HepG2 (cell line): Measurements from ENCODE around the gene TGM2. TPM values are rescaled to one million over a fixed set of nuclear protein-coding genes. Genes with fewer than 3 reads are reported as not detected.
A peak's percentile ranks its signal among the peaks of the same experiment; 100 is the strongest.

Experiments used
- ADNP ChIP-seq: sonication (generic); formaldehyde crosslinking; IDR thresholded peaks from 2 replicates; pipeline ENCODE4 v1.4.0; 2020; ENCODE audit warnings: missing genetic modification reagents
- CEBPG ChIP-seq: IDR thresholded peaks from 2 replicates; pipeline ENCODE4 v1.6.1; 2016
- CHD2 ChIP-seq: IDR thresholded peaks from 2 replicates; pipeline ENCODE4 v1.6.1; 2011; ENCODE audit warnings: low read depth, low read length, improper control_type of control experiment
- CREB1 ChIP-seq, 2 experiments: fragments of 450-650 bp in 1 of 2; IDR thresholded peaks; 2 replicates each; pipeline ENCODE4 v1.6.1; 2016 to 2017; ENCODE audit warnings: control low read depth in 1 of 2, mild to moderate bottlenecking in 1 of 2, missing compliant biosample characterization in 1 of 2, missing genetic modification characterization in 1 of 2
- KLF6 ChIP-seq: IDR thresholded peaks from 2 replicates; pipeline ENCODE4 v1.8.0; 2016; ENCODE audit warnings: missing biosample characterization, missing genetic modification reagents
- MED13 ChIP-seq: sonication (generic); formaldehyde crosslinking; IDR thresholded peaks from 2 replicates; pipeline ENCODE4 v1.5.0; 2020; ENCODE audit warnings: missing genetic modification reagents
- MTA3 ChIP-seq: sonication (generic); formaldehyde crosslinking; IDR thresholded peaks from 2 replicates; pipeline ENCODE4 v1.4.0; 2020; ENCODE audit warnings: missing genetic modification reagents
- PHF21A ChIP-seq: sonication (generic); formaldehyde crosslinking; IDR thresholded peaks from 2 replicates; pipeline ENCODE4 v1.5.0; 2020; ENCODE audit warnings: mild to moderate bottlenecking, missing genetic modification reagents
- SAFB2 ChIP-seq: sonication (generic); formaldehyde crosslinking; IDR thresholded peaks from 2 replicates; pipeline ENCODE4 v1.5.1; 2020; ENCODE audit warnings: missing genetic modification reagents, low read depth, mild to moderate bottlenecking, borderline replicate concordance
- SALL1 ChIP-seq: sonication (generic); formaldehyde crosslinking; IDR thresholded peaks from 2 replicates; pipeline ENCODE4 v1.8.0; 2022; ENCODE audit warnings: mild to moderate bottlenecking, missing genetic modification reagents
- SRF ChIP-seq: IDR thresholded peaks from 2 replicates; pipeline ENCODE4 v1.6.1; 2011; ENCODE audit warnings: mild to moderate bottlenecking, low read depth, low read length, moderate library complexity
- TBP ChIP-seq: sonication (generic); formaldehyde crosslinking; IDR thresholded peaks from 2 replicates; pipeline ENCODE4 v1.5.0; 2020; ENCODE audit warnings: missing genetic modification reagents
- TBX2 ChIP-seq: sonication (generic); formaldehyde crosslinking; IDR thresholded peaks from 2 replicates; pipeline ENCODE4 v1.5.0; 2020; ENCODE audit warnings: missing genetic modification reagents, mild to moderate bottlenecking, borderline replicate concordance
- TCF7L2 ChIP-seq: IDR thresholded peaks from 2 replicates; pipeline ENCODE4 v1.6.1; 2011; ENCODE audit warnings: mild to moderate bottlenecking, low read depth, low read length, moderate library complexity
- ZBTB38 ChIP-seq: sonication (generic); formaldehyde crosslinking; IDR thresholded peaks from 2 replicates; pipeline ENCODE4 v1.5.1; 2020; ENCODE audit warnings: mild to moderate bottlenecking, missing genetic modification reagents
- ZFX ChIP-seq: sonication (generic); formaldehyde crosslinking; IDR thresholded peaks from 2 replicates; pipeline ENCODE4 v1.4.0; 2020; ENCODE audit warnings: mild to moderate bottlenecking, low read depth, missing genetic modification reagents, moderate library complexity
- ZNF652 ChIP-seq: IDR thresholded peaks from 2 replicates; pipeline ENCODE4 v1.6.1; 2016; ENCODE audit warnings: low read depth, borderline replicate concordance
- ZNF775 ChIP-seq: sonication (generic); formaldehyde crosslinking; IDR thresholded peaks from 2 replicates; pipeline ENCODE4 v1.4.0; 2020; ENCODE audit warnings: missing genetic modification reagents, mild to moderate bottlenecking, moderate library complexity, borderline replicate concordance
- ZNF776 ChIP-seq: sonication (generic); formaldehyde crosslinking; IDR thresholded peaks from 2 replicates; pipeline ENCODE4 v1.4.0; 2020; ENCODE audit warnings: mild to moderate bottlenecking, missing genetic modification reagents
- ZNF788 ChIP-seq: sonication (generic); formaldehyde crosslinking; IDR thresholded peaks from 2 replicates; pipeline ENCODE4 v1.5.0; 2020; ENCODE audit warnings: mild to moderate bottlenecking, missing genetic modification reagents, borderline replicate concordance
- polyA plus RNA-seq, 8 experiments: library from polyadenylated mRNA; depleted of rRNA in 3 of 8; stranded (reverse) in 7 of 8; unstranded in 1 of 8; fragments of >200 nt; fragmentation: Illumina TruSeq in 4 of 8; extraction: Trizol in 4 of 8; gene quantifications; 2 replicates each; pipeline versions ENCODE4 v1.2.1 to v1.2.3, GENCODE V29; 2011 to 2016; ENCODE audit warnings: low read depth in 4 of 8, missing spikeins in 1 of 8, mixed read lengths in 1 of 8; ENCODE audit not compliant: insufficient read depth in 1 of 8
- total RNA-seq, 5 experiments: library from RNA; depleted of rRNA; stranded (reverse); fragments of >200 nt; fragmentation: Illumina TruSeq; extraction: Trizol; gene quantifications; 2 replicates each; pipeline ENCODE4 v1.2.3, GENCODE V29; 2016; ENCODE audit warnings: low read depth in 1 of 5
- TF ChIP-seq, protein P1 (sequence below), 2 experiments: sonication (generic) in 1 of 2; formaldehyde crosslinking in 1 of 2; IDR thresholded peaks; 2 replicates each; pipeline versions ENCODE4 v1.6.1 to v1.9.0; 2014 to 2022; ENCODE audit warnings: antibody characterized with exemption in 1 of 2, borderline replicate concordance in 1 of 2, inconsistent platforms in 1 of 2, low read depth in 1 of 2, missing genetic modification reagents in 1 of 2
- TF ChIP-seq, protein P2 (sequence below): sonication (generic); formaldehyde crosslinking; IDR thresholded peaks from 2 replicates; pipeline ENCODE4 v1.4.0; 2020; ENCODE audit warnings: missing genetic modification reagents
- TF ChIP-seq, protein P3 (sequence below): IDR thresholded peaks from 2 replicates; pipeline ENCODE4 v1.6.1; 2018; ENCODE audit warnings: missing genetic modification reagents

Gene TGM2
- total and polyA plus RNA-seq, 2 of the 13 experiments (the other 11 are each of a cell fraction or from before 2014, with no cell fraction given): 4.2 to 46.4 TPM

DNA sequence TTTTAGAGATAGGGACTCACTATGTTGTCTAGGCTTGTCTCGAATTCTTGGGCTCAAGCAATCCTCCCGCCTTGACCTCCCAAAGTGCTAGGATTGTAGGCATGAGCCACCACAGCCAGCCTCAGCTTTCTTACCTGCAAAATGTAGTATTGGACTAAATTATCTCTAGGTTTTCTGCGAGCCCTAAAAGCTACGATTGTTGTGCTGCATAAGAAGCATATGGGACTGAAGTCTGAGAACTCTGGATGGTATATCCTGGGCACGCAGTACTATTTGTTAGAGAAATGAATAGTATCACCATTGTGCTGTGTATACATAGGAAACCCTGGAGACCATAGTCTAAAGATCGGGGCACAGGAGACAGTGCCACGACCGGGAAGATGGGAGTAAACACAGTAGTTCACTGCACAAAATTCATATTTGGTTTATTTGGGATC lies 71.4 kb downstream of the TGM2 start (continued):
- TF ChIP-seq, protein P1, sequence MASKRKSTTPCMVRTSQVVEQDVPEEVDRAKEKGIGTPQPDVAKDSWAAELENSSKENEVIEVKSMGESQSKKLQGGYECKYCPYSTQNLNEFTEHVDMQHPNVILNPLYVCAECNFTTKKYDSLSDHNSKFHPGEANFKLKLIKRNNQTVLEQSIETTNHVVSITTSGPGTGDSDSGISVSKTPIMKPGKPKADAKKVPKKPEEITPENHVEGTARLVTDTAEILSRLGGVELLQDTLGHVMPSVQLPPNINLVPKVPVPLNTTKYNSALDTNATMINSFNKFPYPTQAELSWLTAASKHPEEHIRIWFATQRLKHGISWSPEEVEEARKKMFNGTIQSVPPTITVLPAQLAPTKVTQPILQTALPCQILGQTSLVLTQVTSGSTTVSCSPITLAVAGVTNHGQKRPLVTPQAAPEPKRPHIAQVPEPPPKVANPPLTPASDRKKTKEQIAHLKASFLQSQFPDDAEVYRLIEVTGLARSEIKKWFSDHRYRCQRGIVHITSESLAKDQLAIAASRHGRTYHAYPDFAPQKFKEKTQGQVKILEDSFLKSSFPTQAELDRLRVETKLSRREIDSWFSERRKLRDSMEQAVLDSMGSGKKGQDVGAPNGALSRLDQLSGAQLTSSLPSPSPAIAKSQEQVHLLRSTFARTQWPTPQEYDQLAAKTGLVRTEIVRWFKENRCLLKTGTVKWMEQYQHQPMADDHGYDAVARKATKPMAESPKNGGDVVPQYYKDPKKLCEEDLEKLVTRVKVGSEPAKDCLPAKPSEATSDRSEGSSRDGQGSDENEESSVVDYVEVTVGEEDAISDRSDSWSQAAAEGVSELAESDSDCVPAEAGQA (IDR thresholded peaks at IDR 0.05; ENCODE audit: low read depth): no peak
- TF ChIP-seq, protein P1 (CRISPR knock-in tag; IDR thresholded peaks at IDR 0.05; ENCODE audit: borderline replicate concordance): no peak
- TF ChIP-seq TCF7L2 (no peak), SAFB2 (CRISPR knock-in tag) (no peak), ZNF776 (CRISPR knock-in tag) (no peak; the same call in 1 of the 2 replicates), ZNF788 (CRISPR knock-in tag) (no peak; the same call in 1 of the 2 replicates), CEBPG (CRISPR knock-in tag) (no peak), PHF21A (CRISPR knock-in tag) (peak; percentile 83), ZNF775 (no peak), TBX2 (CRISPR knock-in tag) (no peak; the same call in 1 of the 2 replicates), SRF (no peak), ADNP (CRISPR knock-in tag) (no peak), MTA3 (CRISPR knock-in tag) (no peak), CHD2 (no peak), MED13 (no peak), SALL1 (peak; percentile 89), TBP (CRISPR knock-in tag) (no peak), ZFX (CRISPR knock-in tag) (no peak), ZNF652 (peak; percentile 12; the same call in 1 of the 2 replicates), CREB1 (IDR thresholded peaks at IDR 0.05) (no peak), CREB1 (CRISPR knock-in tag; IDR thresholded peaks at IDR 0.05) (peak; percentile 69; the same call in 1 of the 2 replicates), ZBTB38 (peak; percentile 63; the same call in 1 of the 2 replicates), KLF6 (no peak; the same call in 1 of the 2 replicates)
- TF ChIP-seq, protein P2, sequence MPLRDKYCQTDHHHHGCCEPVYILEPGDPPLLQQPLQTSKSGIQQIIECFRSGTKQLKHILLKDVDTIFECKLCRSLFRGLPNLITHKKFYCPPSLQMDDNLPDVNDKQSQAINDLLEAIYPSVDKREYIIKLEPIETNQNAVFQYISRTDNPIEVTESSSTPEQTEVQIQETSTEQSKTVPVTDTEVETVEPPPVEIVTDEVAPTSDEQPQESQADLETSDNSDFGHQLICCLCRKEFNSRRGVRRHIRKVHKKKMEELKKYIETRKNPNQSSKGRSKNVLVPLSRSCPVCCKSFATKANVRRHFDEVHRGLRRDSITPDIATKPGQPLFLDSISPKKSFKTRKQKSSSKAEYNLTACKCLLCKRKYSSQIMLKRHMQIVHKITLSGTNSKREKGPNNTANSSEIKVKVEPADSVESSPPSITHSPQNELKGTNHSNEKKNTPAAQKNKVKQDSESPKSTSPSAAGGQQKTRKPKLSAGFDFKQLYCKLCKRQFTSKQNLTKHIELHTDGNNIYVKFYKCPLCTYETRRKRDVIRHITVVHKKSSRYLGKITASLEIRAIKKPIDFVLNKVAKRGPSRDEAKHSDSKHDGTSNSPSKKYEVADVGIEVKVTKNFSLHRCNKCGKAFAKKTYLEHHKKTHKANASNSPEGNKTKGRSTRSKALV: 0 out of 2 replicates have a peak, but pooled peaks have one; percentile 44
- TF ChIP-seq, protein P3, sequence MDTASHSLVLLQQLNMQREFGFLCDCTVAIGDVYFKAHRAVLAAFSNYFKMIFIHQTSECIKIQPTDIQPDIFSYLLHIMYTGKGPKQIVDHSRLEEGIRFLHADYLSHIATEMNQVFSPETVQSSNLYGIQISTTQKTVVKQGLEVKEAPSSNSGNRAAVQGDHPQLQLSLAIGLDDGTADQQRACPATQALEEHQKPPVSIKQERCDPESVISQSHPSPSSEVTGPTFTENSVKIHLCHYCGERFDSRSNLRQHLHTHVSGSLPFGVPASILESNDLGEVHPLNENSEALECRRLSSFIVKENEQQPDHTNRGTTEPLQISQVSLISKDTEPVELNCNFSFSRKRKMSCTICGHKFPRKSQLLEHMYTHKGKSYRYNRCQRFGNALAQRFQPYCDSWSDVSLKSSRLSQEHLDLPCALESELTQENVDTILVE (CRISPR knock-in tag): no peak
